Lower lobe of right lung (tissue), 2 donors: ENCODE measurements around the gene TCF7L2. TPM values are rescaled to one million over a fixed set of nuclear protein-coding genes. Genes with fewer than 3 reads are reported as not detected.

Experiments used
- ATAC-seq, 2 donors: fragments of 200-7000 bp; cut with Tn5 transposase; one replicate each; pipeline ENCODE4 v1.9.1; 2020 to 2022; ENCODE audit warnings: mild to moderate bottlenecking in 2 of 2, moderate library complexity in 2 of 2
- DNase-seq: peaks from one replicate; pipeline ENCODE4 v3.0.0-alpha.2; 2020
- H3K27ac ChIP-seq: fragments of 200-600 bp; one replicate; pipeline ENCODE4 v1.8.0; 2022
- H3K27me3 ChIP-seq: fragments of 200-600 bp; one replicate; pipeline ENCODE4 v1.8.0; 2022; ENCODE audit warnings: low read depth
- H3K36me3 ChIP-seq: fragments of 200-600 bp; one replicate; pipeline ENCODE4 v1.8.0; 2022; ENCODE audit warnings: mild to moderate bottlenecking
- H3K4me1 ChIP-seq: fragments of 200-600 bp; one replicate; pipeline ENCODE4 v1.8.0; 2022
- H3K4me3 ChIP-seq: fragments of 200-600 bp; one replicate; pipeline ENCODE4 v1.8.0; 2022; ENCODE audit warnings: mild to moderate bottlenecking
- H3K9me3 ChIP-seq: fragments of 200-600 bp; one replicate; pipeline ENCODE4 v1.8.0; 2022
- CTCF ChIP-seq: fragments of 200-600 bp; IDR thresholded peaks from one replicate; pipeline ENCODE4 v1.8.0; 2022; ENCODE audit warnings: antibody characterized with exemption, mild to moderate bottlenecking
- intact Hi-C: fragments of 100-400 bp; cut with DNase I; formaldehyde crosslinking; loops from one replicate; pipeline ENCODE4 v1.11.0; 2022
- total RNA-seq: library from RNA; stranded (reverse); fragmentation: NEBNext Ultra II Directional; extraction: Animal tissue kit (Norgen Biotek cat#: 25700); gene quantifications from one replicate; pipeline ENCODE4 v1.2.1, GENCODE V29; 2021
- donor health status: DM: no; HTN: yes; CAD: no; lungs with severe emphysema.

Gene TCF7L2
- total RNA-seq, 1 donor from 2014 or later: 71.2 TPM

DNA sequence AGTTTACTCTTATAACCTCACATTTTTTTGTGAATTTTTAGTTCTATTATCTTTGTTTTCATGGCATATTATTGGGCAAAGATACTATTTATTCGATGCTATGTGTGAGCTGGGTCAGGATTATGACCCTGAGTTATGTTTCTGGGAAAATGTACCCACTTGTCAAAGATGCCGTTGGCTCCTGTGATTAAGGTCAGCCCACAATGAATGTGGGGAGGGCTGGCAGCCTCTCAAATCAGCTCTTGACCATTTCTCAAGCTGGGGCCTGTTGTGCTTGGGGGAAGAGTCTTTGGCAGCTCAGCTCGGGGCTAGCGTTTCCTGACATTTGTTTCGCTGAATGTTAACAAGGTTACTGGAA lies 97.5 kb downstream of the TCF7L2 start:
- DNase-seq (no peak), ATAC-seq (peak; percentile 26 to 60)
- Histone ChIP-seq H3K27me3 (no peaks in the 10 kb centered on the region), H3K4me1 (peaks cover 47% of the 10 kb centered on the region), H3K27ac (peak overlapping the region; percentile 43), H3K4me3 (no peak overlapping the region), H3K9me3 (no peaks in the 10 kb centered on the region), H3K36me3 (no peaks in the 10 kb centered on the region)
- no peak for TF ChIP-seq CTCF
- intact Hi-C loops: no loop called here

DNA sequence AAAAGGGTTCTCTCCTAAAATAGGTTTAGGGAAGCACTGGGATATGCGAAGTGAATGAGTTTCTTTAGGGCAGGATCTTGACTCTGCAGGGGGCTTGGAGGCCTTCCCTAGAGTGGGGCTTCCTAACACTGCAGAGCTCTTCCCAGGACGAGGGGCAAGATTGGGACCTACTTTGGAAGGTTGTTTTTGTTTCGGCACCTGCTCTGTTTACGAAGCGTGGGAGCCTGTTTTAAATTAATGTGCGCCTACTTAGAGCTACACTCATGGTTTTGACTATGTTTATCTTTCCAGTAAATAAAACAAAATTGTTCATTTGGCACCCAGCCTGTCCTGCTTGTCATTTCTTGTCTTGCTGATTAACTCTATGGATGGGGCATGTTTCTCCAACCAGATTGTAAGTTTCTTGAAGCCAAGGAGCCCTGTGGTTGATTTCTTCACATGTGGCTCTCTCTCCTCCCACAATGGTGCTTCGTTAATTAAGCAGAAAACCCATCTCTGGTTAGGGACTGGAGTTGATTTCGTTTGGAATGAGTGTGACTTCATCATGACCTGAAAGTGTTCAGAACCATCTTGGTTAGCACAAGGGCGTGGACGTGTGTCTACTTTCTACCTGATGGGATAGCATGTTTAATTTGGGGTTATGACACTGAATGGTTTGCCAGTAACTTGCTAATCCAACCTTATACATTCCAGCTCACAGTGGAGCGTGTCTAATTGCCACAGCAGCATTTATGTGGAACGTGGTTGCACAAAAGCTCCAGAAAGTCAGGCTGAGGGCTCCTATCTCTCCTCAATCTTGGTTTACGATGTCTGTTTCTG lies 98.1 kb downstream of the TCF7L2 start:
- no peak for TF ChIP-seq CTCF
- Histone ChIP-seq H3K4me1 (peaks cover 46% of the 10 kb centered on the region), H3K27me3 (no peaks in the 10 kb centered on the region), H3K27ac (peak overlapping the region; percentile 43), H3K9me3 (no peaks in the 10 kb centered on the region), H3K4me3 (no peak overlapping the region), H3K36me3 (no peaks in the 10 kb centered on the region)
- intact Hi-C loops: no loop called here
- DNase-seq (no peak), ATAC-seq (no peak)

DNA sequence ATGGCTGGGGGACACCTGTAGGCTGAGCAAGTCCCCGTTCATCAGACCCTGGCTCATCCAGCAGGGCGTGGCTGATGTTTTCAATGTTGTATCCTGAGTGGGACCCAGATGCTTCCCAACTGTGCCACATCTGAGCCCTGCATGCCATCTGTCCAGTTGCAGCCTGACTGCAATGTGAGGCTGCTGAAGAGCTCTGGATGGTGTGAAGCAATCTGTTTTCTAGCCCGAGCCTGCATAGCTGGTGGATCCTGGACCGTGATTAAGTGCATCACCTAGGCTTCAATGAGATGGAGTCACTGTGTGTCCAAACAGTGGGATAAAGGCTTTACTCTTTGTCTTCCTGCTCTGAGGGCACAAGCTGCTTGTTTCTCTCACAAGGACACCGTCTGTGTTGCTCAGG lies 99.8 kb downstream of the TCF7L2 start:
- ATAC-seq: no peak
- Histone ChIP-seq H3K4me3 (no peak overlapping the region), H3K9me3 (no peaks in the 10 kb centered on the region), H3K27ac (no peak overlapping the region), H3K4me1 (peaks cover 49% of the 10 kb centered on the region), H3K27me3 (no peaks in the 10 kb centered on the region), H3K36me3 (no peaks in the 10 kb centered on the region)
- TF ChIP-seq CTCF: no peak
- no peak for DNase-seq
- intact Hi-C loops: no loop called here

DNA sequence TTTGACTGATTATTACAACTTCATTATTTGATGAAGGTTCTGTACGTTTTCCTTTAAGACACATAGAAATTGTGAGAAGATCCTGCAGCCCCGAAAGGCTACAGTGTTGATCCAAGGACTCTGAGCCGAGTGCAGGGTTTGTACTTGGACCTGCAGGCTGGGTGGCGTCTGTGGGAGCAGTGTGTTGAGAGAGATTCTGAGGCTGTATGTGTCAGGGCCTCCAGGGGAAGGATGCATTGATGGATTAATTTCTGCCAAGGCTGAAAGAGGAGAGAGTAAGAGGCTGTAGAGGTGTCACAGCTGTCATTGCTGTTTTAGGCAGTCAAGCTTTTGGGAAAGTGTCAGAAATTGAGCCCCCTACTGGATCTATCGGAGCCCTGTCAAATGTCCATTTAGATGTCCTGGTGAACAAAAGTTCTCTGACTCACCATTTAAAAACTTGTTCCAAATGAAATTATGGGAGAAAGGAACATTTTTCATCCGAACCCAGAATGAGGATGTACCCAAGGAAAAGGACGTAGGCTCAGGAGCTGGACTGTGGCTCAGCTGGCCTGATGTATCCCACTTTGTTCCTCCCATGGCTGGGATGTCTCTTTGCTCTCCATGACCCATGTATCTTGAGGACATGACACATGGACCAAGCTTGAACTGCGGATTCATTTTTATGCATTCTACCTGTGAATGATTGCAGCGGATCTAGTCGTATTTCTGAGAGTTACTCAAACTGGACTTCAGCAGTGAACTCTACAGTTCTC lies 102.2 kb downstream of the TCF7L2 start:
- ATAC-seq: no peak
- Histone ChIP-seq H3K27ac (no peak overlapping the region), H3K9me3 (no peaks in the 10 kb centered on the region), H3K4me3 (no peak overlapping the region), H3K4me1 (peaks cover 49% of the 10 kb centered on the region), H3K36me3 (no peaks in the 10 kb centered on the region), H3K27me3 (no peaks in the 10 kb centered on the region)
- DNase-seq: no peak
- intact Hi-C loops: no loop called here
- TF ChIP-seq CTCF: peak; percentile 19

GRCh38 chr10:113053091-113053490 lies 103.0 kb downstream of the TCF7L2 start:
- ATAC-seq (peak in 1 of 2 donors; percentile 42), DNase-seq (no peak)
- TF ChIP-seq CTCF: no peak
- H3K4me1 ChIP-seq: peaks cover 50% of the 10 kb centered on the region
- no peaks in the 10 kb centered on the region for H3K36me3 ChIP-seq
- intact Hi-C loops: no loop called here
- no peaks in the 10 kb centered on the region for H3K9me3 ChIP-seq
- H3K27ac ChIP-seq: peak overlapping the region; percentile 5
- H3K27me3 ChIP-seq: no peaks in the 10 kb centered on the region
- H3K4me3 ChIP-seq: no peak overlapping the region
